ENCODE data around the gene NSG2.

Gene NSG2

GRCh38 chr5:174155281-174155680 lies 109.8 kb downstream of the NSG2 start:
- DNase-seq = no peak

DNA sequence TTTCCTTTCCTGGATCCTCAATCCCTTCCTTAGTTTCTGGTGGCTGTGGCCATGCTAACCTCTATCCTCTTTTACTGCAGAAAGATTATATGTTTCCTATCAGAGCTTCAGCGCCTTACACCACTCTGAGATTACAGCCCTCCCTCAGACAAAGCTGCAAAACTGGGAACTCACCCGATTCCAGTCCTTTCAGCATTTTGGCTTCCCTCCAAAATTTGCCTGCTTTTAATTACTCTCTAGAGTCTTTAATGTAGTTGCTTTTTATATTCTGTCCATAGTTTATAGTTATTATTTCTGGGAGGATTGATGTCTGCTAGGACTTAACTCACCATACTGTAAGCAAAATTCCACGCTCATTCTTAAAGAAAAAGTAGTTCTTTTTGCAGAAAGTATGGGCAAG lies 110.2 kb downstream of the NSG2 start:
- DNase-seq = peak; percentile 18

DNA sequence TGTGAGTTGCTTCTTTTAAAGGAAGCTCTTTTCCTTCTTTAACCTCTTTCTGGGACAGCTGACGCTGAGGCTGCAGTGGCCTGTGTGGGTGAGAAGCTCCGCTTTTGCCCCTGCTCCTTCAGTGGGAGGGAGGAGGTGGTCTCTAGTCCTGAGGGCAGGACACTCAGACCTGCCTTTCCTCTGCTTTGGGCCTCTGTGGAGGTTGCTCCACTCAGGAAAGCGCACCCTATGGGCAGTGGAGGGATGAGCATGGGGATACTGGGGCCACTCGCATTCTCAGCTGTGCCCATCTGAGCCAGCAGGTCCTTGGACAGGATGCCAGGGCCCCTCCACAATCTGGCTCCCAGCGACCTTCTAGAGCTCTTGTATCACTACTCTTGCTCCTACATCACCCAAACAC lies 111.5 kb downstream of the NSG2 start:
- no peak for DNase-seq
